ENCODE measurements around the gene AXIN1.

DNA sequence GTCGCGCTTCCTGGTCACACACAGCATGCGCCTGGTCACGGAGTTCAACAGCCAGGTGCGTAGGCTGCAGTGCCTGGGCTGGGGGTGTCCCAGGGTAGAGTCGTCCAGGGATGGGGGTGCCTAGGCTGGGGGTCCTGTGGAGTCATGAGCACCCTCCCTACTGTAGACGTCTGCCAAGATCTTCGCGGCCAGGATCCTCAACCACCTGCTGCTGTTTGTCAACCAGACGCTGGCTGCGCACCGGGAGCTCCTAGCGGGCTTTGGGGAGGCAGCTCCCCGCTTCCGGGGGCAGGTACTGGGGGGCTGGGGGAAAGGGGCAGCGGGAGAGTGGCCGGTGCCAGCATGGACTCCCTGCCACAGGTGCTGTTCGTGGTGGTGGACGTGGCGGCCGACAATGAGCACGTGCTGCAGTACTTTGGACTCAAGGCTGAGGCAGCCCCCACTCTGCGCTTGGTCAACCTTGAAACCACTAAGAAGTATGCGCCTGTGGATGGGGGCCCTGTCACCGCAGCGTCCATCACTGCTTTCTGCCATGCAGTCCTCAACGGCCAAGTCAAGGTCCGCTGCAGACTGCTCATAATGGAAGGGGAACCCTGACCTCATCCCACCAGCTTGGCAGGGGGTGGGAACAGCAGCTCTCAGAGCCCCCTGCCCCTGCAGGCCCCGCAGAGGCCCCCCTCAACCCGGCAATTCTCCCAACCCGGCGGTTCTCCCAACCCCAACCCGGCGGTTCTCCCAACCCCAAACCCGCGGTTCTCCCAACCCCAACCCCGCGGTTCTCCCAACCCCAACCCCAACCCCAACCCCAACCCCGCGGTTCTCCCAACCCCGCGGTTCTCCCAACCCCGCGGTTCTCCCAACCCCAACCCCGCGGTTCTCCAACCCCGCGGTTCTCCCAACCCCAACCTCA is 67.1 kb downstream of the AXIN1 start:
- TF ChIP-seq, protein P1, sequence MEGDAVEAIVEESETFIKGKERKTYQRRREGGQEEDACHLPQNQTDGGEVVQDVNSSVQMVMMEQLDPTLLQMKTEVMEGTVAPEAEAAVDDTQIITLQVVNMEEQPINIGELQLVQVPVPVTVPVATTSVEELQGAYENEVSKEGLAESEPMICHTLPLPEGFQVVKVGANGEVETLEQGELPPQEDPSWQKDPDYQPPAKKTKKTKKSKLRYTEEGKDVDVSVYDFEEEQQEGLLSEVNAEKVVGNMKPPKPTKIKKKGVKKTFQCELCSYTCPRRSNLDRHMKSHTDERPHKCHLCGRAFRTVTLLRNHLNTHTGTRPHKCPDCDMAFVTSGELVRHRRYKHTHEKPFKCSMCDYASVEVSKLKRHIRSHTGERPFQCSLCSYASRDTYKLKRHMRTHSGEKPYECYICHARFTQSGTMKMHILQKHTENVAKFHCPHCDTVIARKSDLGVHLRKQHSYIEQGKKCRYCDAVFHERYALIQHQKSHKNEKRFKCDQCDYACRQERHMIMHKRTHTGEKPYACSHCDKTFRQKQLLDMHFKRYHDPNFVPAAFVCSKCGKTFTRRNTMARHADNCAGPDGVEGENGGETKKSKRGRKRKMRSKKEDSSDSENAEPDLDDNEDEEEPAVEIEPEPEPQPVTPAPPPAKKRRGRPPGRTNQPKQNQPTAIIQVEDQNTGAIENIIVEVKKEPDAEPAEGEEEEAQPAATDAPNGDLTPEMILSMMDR (IDR thresholded peaks at IDR 0.05): no peak
- no peak for TF ChIP-seq EZH2 (IDR thresholded peaks at IDR 0.05)
- no peak for TF ChIP-seq EZH2phosphoT487 (IDR thresholded peaks at IDR 0.05)

Measured in neural progenitor cell (in vitro differentiated cells).